Loucy (cell line): ENCODE data around the gene COMMD1.

Experiments used
- H2AFZ ChIP-seq: fragments of 200-600 bp; sonication (generic); 2 replicates; pipeline ENCODE4 v1.6.0; 2016; ENCODE audit warnings: antibody characterized with exemption, mild to moderate bottlenecking, low read length, moderate library complexity
- H3F3A ChIP-seq: fragments of 200-600 bp; 2 replicates; pipeline ENCODE4 v1.6.0; 2016; ENCODE audit warnings: antibody characterized with exemption, low read depth, mild to moderate bottlenecking
- H3K27me3 ChIP-seq: fragments of 200-600 bp; sonication (generic); 2 replicates; pipeline ENCODE4 v1.6.1; 2014; ENCODE audit warnings: low read length, mild to moderate bottlenecking; ENCODE audit not compliant: insufficient read depth, poor library complexity, severe bottlenecking
- H3K36me3 ChIP-seq: fragments of 200-600 bp; sonication (generic); 2 replicates; pipeline ENCODE4 v1.6.1; 2016; ENCODE audit warnings: low read length; ENCODE audit not compliant: insufficient read depth
- H3K4me1 ChIP-seq: fragments of 200-600 bp; sonication (generic); 2 replicates; pipeline ENCODE4 v1.5.1; 2014; ENCODE audit warnings: low read length, mild to moderate bottlenecking; ENCODE audit not compliant: insufficient read depth, poor library complexity, severe bottlenecking
- H3K4me2 ChIP-seq: fragments of 200-600 bp; sonication (generic); 2 replicates; pipeline ENCODE4 v1.6.0; 2014; ENCODE audit warnings: antibody characterized with exemption, low read length, low read depth, mild to moderate bottlenecking; ENCODE audit not compliant: poor library complexity, severe bottlenecking
- H3K4me3 ChIP-seq: fragments of 200-600 bp; sonication (generic); 2 replicates; pipeline ENCODE4 v1.5.1; 2014; ENCODE audit warnings: low read length, mild to moderate bottlenecking, mixed read lengths; ENCODE audit not compliant: poor library complexity, severe bottlenecking
- H3K79me2 ChIP-seq: fragments of 200-600 bp; sonication (generic); 2 replicates; pipeline ENCODE4 v1.6.1; 2014; ENCODE audit warnings: low read length; ENCODE audit not compliant: insufficient read depth
- H3K9ac ChIP-seq: fragments of 200-600 bp; sonication (generic); 2 replicates; pipeline ENCODE4 v1.6.0; 2014; ENCODE audit warnings: mild to moderate bottlenecking, low read depth, low read length, moderate library complexity; ENCODE audit not compliant: poor library complexity, severe bottlenecking
- H3K9me2 ChIP-seq: fragments of 200-600 bp; sonication (generic); replicated peaks from 2 replicates; pipeline ENCODE4 v1.6.1; 2016; ENCODE audit warnings: low read depth, low read length, mixed read lengths
- H3K9me3 ChIP-seq: fragments of 200-600 bp; sonication (generic); 2 replicates; pipeline ENCODE4 v1.6.1; 2014; ENCODE audit warnings: mild to moderate bottlenecking, antibody characterized with exemption, low read length, low read depth; ENCODE audit not compliant: insufficient read depth
- H4K20me1 ChIP-seq: fragments of 200-600 bp; sonication (generic); 2 replicates; pipeline ENCODE4 v1.6.0; 2014; ENCODE audit warnings: antibody characterized with exemption, low read length, mild to moderate bottlenecking; ENCODE audit not compliant: insufficient read depth, poor library complexity, severe bottlenecking
- CTCF ChIP-seq: fragments of 200-600 bp; sonication (generic); conservative IDR thresholded peaks from 2 replicates; pipeline ENCODE4 v1.5.1; 2014; ENCODE audit warnings: mild to moderate bottlenecking, antibody characterized with exemption, low read length
- EZH2phosphoT487 ChIP-seq: fragments of 200-600 bp; IDR thresholded peaks from 2 replicates; pipeline ENCODE4 v1.6.1; 2018; ENCODE audit warnings: antibody characterized with exemption, mild to moderate bottlenecking, moderate library complexity, borderline replicate concordance

COMMD1 gene

GRCh38 chr2:62099523-62100175 lies 194.2 kb downstream of the COMMD1 start:
- TF ChIP-seq CTCF (no peak), EZH2phosphoT487 (no peak)
- H2AFZ ChIP-seq = no peak overlapping the region
- no peaks in the 10 kb centered on the region for H4K20me1 ChIP-seq
- peaks cover 34% of the 10 kb centered on the region for H3K4me1 ChIP-seq
- peak overlapping the region; percentile 5 for H3K9ac ChIP-seq
- no peaks in the 10 kb centered on the region for H3K9me3 ChIP-seq
- H3K36me3 ChIP-seq = no peaks in the 10 kb centered on the region
- no peak overlapping the region for H3K4me3 ChIP-seq
- H3K9me2 ChIP-seq = no peaks in the 10 kb centered on the region
- H3K4me2 ChIP-seq = peak overlapping the region; percentile 6
- no peaks in the 10 kb centered on the region for H3K27me3 ChIP-seq
- H3F3A ChIP-seq = no peaks in the 10 kb centered on the region; the same call in 1 of the 2 replicates
- peaks cover 33% of the 10 kb centered on the region; the same call in 1 of the 2 replicates for H3K79me2 ChIP-seq

GRCh38 chr2:62101886-62102285 lies 196.4 kb downstream of the COMMD1 start:
- Histone ChIP-seq H3K36me3 (no peaks in the 10 kb centered on the region), H3K4me3 (no peak overlapping the region), H3F3A (no peaks in the 10 kb centered on the region; the same call in 1 of the 2 replicates), H4K20me1 (no peaks in the 10 kb centered on the region), H3K9ac (no peak overlapping the region), H3K27me3 (no peaks in the 10 kb centered on the region), H3K4me1 (peaks cover 43% of the 10 kb centered on the region), H3K79me2 (peaks cover 43% of the 10 kb centered on the region; the same call in 1 of the 2 replicates), H3K9me2 (no peaks in the 10 kb centered on the region), H2AFZ (no peak overlapping the region), H3K4me2 (no peak overlapping the region), H3K9me3 (no peaks in the 10 kb centered on the region)
- TF ChIP-seq CTCF = no peak
- no peak for TF ChIP-seq EZH2phosphoT487

DNA sequence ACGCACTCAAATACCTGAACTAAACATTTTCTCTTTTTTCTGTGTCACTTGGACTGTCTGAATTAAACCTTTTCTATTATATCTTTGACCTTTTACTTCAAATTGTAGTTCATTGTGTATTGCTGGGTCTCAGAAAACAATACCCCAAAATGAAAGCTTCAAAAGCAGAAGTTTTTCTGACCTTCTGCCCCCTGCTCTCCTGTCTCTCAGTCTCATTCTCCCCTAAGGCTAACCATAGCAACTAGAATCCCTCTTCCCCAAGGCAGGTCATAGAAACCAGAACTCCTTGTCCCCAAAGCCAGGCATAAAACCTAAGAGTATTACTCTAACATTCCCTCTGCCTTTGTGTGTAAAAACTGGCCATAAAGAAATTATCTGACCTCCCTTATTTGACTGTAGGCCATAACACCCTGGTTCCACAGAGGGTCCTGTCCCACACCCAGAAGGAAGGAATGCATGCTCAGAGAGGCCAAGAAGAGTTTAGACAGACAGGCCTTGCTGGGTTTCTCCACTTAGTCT lies 197.0 kb downstream of the COMMD1 start:
- TF ChIP-seq EZH2phosphoT487 (no peak), CTCF (no peak)
- no peaks in the 10 kb centered on the region for H3K27me3 ChIP-seq
- H3K9me2 ChIP-seq = no peaks in the 10 kb centered on the region
- no peak overlapping the region for H3K4me2 ChIP-seq
- no peaks in the 10 kb centered on the region for H4K20me1 ChIP-seq
- H3K36me3 ChIP-seq = no peaks in the 10 kb centered on the region
- no peaks in the 10 kb centered on the region for H3K9me3 ChIP-seq
- H3K4me3 ChIP-seq = no peak overlapping the region
- H2AFZ ChIP-seq = no peak overlapping the region
- H3F3A ChIP-seq = no peaks in the 10 kb centered on the region; the same call in 1 of the 2 replicates
- H3K4me1 ChIP-seq = peaks cover 43% of the 10 kb centered on the region
- H3K79me2 ChIP-seq = peaks cover 43% of the 10 kb centered on the region; the same call in 1 of the 2 replicates
- no peak overlapping the region for H3K9ac ChIP-seq
